Left lung (tissue), 10 donors: Measurements from ENCODE around the gene AMBP. TPM values are rescaled to one million over a fixed set of nuclear protein-coding genes. Genes with fewer than 3 reads are reported as not detected.

Experiments used
- ATAC-seq: fragments of 200-7000 bp; cut with Tn5 transposase; one replicate; pipeline ENCODE4 v1.9.1; 2020; ENCODE audit warnings: moderate library complexity
- DNase-seq, 4 donors: peaks; one replicate each; pipeline ENCODE4 v3.0.0-alpha.2; 2013 to 2020
- H3K27ac ChIP-seq, 2 donors: fragments of 200-600 bp; sonication (generic) in 1 of 2; one replicate each; pipeline versions ENCODE4 v1.5.0 to v1.8.0; 2020 to 2021
- H3K27me3 ChIP-seq, 2 donors: fragments of 200-600 bp; sonication (generic) in 1 of 2; one replicate each; pipeline versions ENCODE4 v1.5.0 to v1.8.0; 2020 to 2021
- H3K36me3 ChIP-seq, 2 donors: fragments of 200-600 bp; sonication (generic) in 1 of 2; one replicate each; pipeline versions ENCODE4 v1.5.0 to v1.8.0; 2020 to 2021
- H3K4me1 ChIP-seq, 2 donors: fragments of 200-600 bp; one replicate each; pipeline ENCODE4 v1.8.0; 2021
- H3K4me3 ChIP-seq, 2 donors: fragments of 200-600 bp; sonication (generic) in 1 of 2; one replicate each; pipeline versions ENCODE4 v1.5.0 to v1.8.0; 2020 to 2021; ENCODE audit warnings: mild to moderate bottlenecking in 1 of 2
- H3K9me3 ChIP-seq, 2 donors: fragments of 200-600 bp; sonication (generic) in 1 of 2; one replicate each; pipeline versions ENCODE4 v1.5.0 to v1.8.0; 2020 to 2021
- CTCF ChIP-seq, 2 donors: fragments of 200-600 bp; sonication (generic) in 1 of 2; IDR thresholded peaks; one replicate each; pipeline versions ENCODE4 v1.5.0 to v1.8.0; 2021; ENCODE audit warnings: antibody characterized with exemption in 2 of 2
- intact Hi-C, 2 donors: fragments of 100-400 bp; cut with DNase I; formaldehyde crosslinking; loops; one replicate each; pipeline versions ENCODE4 v1.11.2 to v1.14.2; 2022
- polyA plus RNA-seq, 6 donors: library from polyadenylated mRNA; unstranded; fragments of 120-200 nt; gene quantifications; one replicate each; pipeline ENCODE4 v1.2.1, GENCODE V29; 2013; ENCODE audit not compliant: insufficient read length in 6 of 6
- total RNA-seq, 2 donors: library from RNA; stranded (reverse); fragmentation: NEBNext Ultra II Directional; extraction: Animal tissue kit (Norgen Biotek cat#: 25700); gene quantifications; one replicate each; pipeline ENCODE4 v1.2.1, GENCODE V29; 2021
- donor health status: DM: no; HTN: yes; CAD: no.
- donor health status: DM: no; HTN: no; CAD: no.

Gene AMBP
- total and polyA plus RNA-seq, 8 donors = 1.2 to 5.5 (median 2.5) TPM; not detected in 1

GRCh38 chr9:114098021-114098935 is 20.2 kb upstream of the AMBP start:
- ATAC-seq = peak; percentile 95
- H3K27ac ChIP-seq = no peak overlapping the region
- H3K27me3 ChIP-seq = peaks cover 0 to 50% of the 10 kb centered on the region in 2 donors
- peak overlapping the region; percentile 41 to 44 for H3K4me3 ChIP-seq
- H3K9me3 ChIP-seq = peaks cover 0 to 3% of the 10 kb centered on the region in 2 donors
- H3K36me3 ChIP-seq = no peaks in the 10 kb centered on the region
- intact Hi-C loops = no loop called here
- H3K4me1 ChIP-seq = peaks cover 0 to 9% of the 10 kb centered on the region in 2 donors
- DNase-seq = peak; percentile 23 to 88 (median 72)
- TF ChIP-seq CTCF (IDR thresholded peaks at IDR 0.05) = no peak

- peak overlapping the region; percentile 41 to 44 for H3K4me3 ChIP-seq
- no peak for ATAC-seq
- no peak for TF ChIP-seq CTCF (IDR thresholded peaks at IDR 0.05)
- intact Hi-C loops = no loop called here
- H3K27ac ChIP-seq = no peak overlapping the region
- no peak for DNase-seq
- peaks cover 0 to 9% of the 10 kb centered on the region in 2 donors for H3K4me1 ChIP-seq
- H3K36me3 ChIP-seq = no peaks in the 10 kb centered on the region
- peaks cover 0 to 3% of the 10 kb centered on the region in 2 donors for H3K9me3 ChIP-seq
- H3K27me3 ChIP-seq = peaks cover 0 to 45% of the 10 kb centered on the region in 2 donors
These were observed 19.5 kb upstream of the AMBP start for GRCh38 chr9:114097613-114098020.

- no peak for TF ChIP-seq CTCF (IDR thresholded peaks at IDR 0.05)
- intact Hi-C loops = no loop called here
- ATAC-seq (no peak), DNase-seq (no peak)
- Histone ChIP-seq H3K36me3 (no peaks in the 10 kb centered on the region), H3K27ac (no peak overlapping the region), H3K4me1 (peaks cover 0 to 9% of the 10 kb centered on the region in 2 donors), H3K4me3 (no peak overlapping the region), H3K27me3 (peaks cover 0 to 45% of the 10 kb centered on the region in 2 donors), H3K9me3 (no peaks in the 10 kb centered on the region)
These were observed 18.9 kb upstream of the AMBP start for GRCh38 chr9:114096866-114097612.

GRCh38 chr9:114096041-114096511 is 18.0 kb upstream of the AMBP start:
- Histone ChIP-seq H3K4me1 (peaks cover 0 to 9% of the 10 kb centered on the region in 2 donors), H3K36me3 (no peaks in the 10 kb centered on the region), H3K27ac (no peak overlapping the region), H3K27me3 (peaks cover 0 to 45% of the 10 kb centered on the region in 2 donors), H3K4me3 (no peak overlapping the region), H3K9me3 (no peaks in the 10 kb centered on the region)
- intact Hi-C loops = no loop called here
- TF ChIP-seq CTCF (IDR thresholded peaks at IDR 0.05) = no peak
- DNase-seq = no peak
- no peak for ATAC-seq

GRCh38 chr9:114094971-114095370 is 16.9 kb upstream of the AMBP start:
- ATAC-seq (no peak), DNase-seq (no peak)
- TF ChIP-seq CTCF (IDR thresholded peaks at IDR 0.05) = no peak
- intact Hi-C loops = no loop called here
- H3K27ac ChIP-seq = no peak overlapping the region
- H3K4me3 ChIP-seq = no peak overlapping the region
- peaks cover 0 to 42% of the 10 kb centered on the region in 2 donors for H3K27me3 ChIP-seq
- H3K9me3 ChIP-seq = no peaks in the 10 kb centered on the region
- peaks cover 0 to 9% of the 10 kb centered on the region in 2 donors for H3K4me1 ChIP-seq
- no peaks in the 10 kb centered on the region for H3K36me3 ChIP-seq
